Lung (tissue), 12 donors: Measurements from ENCODE around the gene DNAH1. TPM values are rescaled to one million over a fixed set of nuclear protein-coding genes. Genes with fewer than 3 reads are reported as not detected.

Source experiments
- ATAC-seq: fragments of 200-7000 bp; cut with Tn5 transposase; one replicate; pipeline ENCODE4 v1.9.1; 2020; ENCODE audit warnings: moderate number of reproducible peaks; ENCODE audit not compliant: insufficient read depth, low FRiP score
- DNase-seq, 3 donors: peaks; one replicate each; pipeline ENCODE4 v3.0.0-alpha.2; 2013 to 2017
- H3K27ac ChIP-seq, 2 donors: one replicate each; pipeline ENCODE4 v1.5.1; 2013; ENCODE audit warnings: mild to moderate bottlenecking in 2 of 2, moderate library complexity in 2 of 2, control low read depth in 1 of 2, inconsistent platforms in 1 of 2, low read depth in 1 of 2, low read length in 1 of 2
- H3K27me3 ChIP-seq, 3 donors: one replicate each; pipeline ENCODE4 v1.5.1; 2013; ENCODE audit warnings: low read length in 2 of 3; ENCODE audit not compliant: control insufficient read depth in 3 of 3, insufficient read depth in 3 of 3
- H3K36me3 ChIP-seq, 4 donors: one replicate each; pipeline ENCODE4 v1.5.1; 2013; ENCODE audit warnings: low read length in 4 of 4, mild to moderate bottlenecking in 1 of 4, moderate library complexity in 1 of 4; ENCODE audit not compliant: control insufficient read depth in 4 of 4, insufficient read depth in 4 of 4
- H3K4me1 ChIP-seq, 5 donors: one replicate each; pipeline ENCODE4 v1.5.1; 2013; ENCODE audit warnings: low read length in 5 of 5, mild to moderate bottlenecking in 2 of 5, moderate library complexity in 1 of 5; ENCODE audit not compliant: control insufficient read depth in 5 of 5, insufficient read depth in 5 of 5
- H3K4me3 ChIP-seq: one replicate; pipeline ENCODE4 v1.5.1; 2013; ENCODE audit warnings: mild to moderate bottlenecking, control low read depth, moderate library complexity
- H3K9ac ChIP-seq, 2 donors: one replicate each; pipeline ENCODE4 v1.5.1; 2013; ENCODE audit warnings: low read length in 2 of 2, control low read depth in 1 of 2; ENCODE audit not compliant: insufficient read depth in 1 of 2
- H3K9me3 ChIP-seq, 4 donors: one replicate each; pipeline ENCODE4 v1.5.1; 2013; ENCODE audit warnings: low read length in 3 of 4, mild to moderate bottlenecking in 1 of 4, moderate library complexity in 1 of 4; ENCODE audit not compliant: control insufficient read depth in 4 of 4, insufficient read depth in 3 of 4
- WGBS, 2 donors: extraction: QIAGEN DNeasy Blood & Tissue Kit; methylation state at CpG; one replicate each; pipeline ENCODE4 v1.1.7; 2013; 5-methylcytosine and 5-hydroxymethylcytosine counted together
- polyA plus RNA-seq, 2 donors: library from polyadenylated mRNA; stranded (reverse); fragments of 200-250 nt; gene quantifications; one replicate each; pipeline ENCODE4 v1.2.1, GENCODE V29; 2013
- total RNA-seq, 2 donors: library from RNA; depleted of rRNA in 1 of 2; stranded (reverse); fragments of >200 nt in 1 of 2; gene quantifications; one replicate each; pipeline ENCODE4 v1.2.1, GENCODE V29; 2014 to 2021
- TF ChIP-seq, protein P1 (sequence below): IDR thresholded peaks from 2 replicates; pipeline ENCODE4 v1.5.1; 2012; ENCODE audit warnings: mild to moderate bottlenecking; ENCODE audit errors: control extremely low read depth, extremely low read depth
- donor health status: control.
- donor health status: control.
- donor health status: Bipolar disorder and iron deficiency.
- donor health status: healthy.
- donor health status: DM: yes; HTN: yes; CAD: no.

The DNAH1 gene
- total and polyA plus RNA-seq, 4 donors = 6.1 to 21.5 (median 11.4) TPM

DNA sequence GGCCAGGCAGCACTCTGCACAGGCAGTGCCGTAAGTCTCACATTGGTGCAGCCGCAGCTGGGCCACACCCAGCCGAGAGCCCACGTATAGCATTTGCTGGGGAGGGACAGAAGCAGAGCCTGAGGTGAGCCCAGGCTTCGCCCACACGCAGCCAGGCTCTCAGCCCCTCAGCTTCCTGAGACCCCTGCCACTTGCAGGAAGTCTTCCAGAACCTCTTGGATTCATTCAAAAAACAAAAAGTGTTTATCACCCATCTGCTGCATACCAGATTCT lies 121.9 kb downstream of the DNAH1 start:
- TF ChIP-seq, protein P1, sequence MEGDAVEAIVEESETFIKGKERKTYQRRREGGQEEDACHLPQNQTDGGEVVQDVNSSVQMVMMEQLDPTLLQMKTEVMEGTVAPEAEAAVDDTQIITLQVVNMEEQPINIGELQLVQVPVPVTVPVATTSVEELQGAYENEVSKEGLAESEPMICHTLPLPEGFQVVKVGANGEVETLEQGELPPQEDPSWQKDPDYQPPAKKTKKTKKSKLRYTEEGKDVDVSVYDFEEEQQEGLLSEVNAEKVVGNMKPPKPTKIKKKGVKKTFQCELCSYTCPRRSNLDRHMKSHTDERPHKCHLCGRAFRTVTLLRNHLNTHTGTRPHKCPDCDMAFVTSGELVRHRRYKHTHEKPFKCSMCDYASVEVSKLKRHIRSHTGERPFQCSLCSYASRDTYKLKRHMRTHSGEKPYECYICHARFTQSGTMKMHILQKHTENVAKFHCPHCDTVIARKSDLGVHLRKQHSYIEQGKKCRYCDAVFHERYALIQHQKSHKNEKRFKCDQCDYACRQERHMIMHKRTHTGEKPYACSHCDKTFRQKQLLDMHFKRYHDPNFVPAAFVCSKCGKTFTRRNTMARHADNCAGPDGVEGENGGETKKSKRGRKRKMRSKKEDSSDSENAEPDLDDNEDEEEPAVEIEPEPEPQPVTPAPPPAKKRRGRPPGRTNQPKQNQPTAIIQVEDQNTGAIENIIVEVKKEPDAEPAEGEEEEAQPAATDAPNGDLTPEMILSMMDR = no peak
- Histone ChIP-seq H3K9me3 (no peaks in the 10 kb centered on the region), H3K4me1 (peaks cover 0 to 24% (median 12%) of the 10 kb centered on the region in 5 donors), H3K36me3 (peaks cover 0 to 4% (median 0%) of the 10 kb centered on the region in 4 donors), H3K27me3 (no peaks in the 10 kb centered on the region), H3K4me3 (no peak overlapping the region), H3K27ac (no peak overlapping the region), H3K9ac (no peak overlapping the region)
- no peak for ATAC-seq
- WGBS, 2 donors = 75 to 81% methylated on average over 6 of the region's 6 CpGs
- no peak for DNase-seq

DNA sequence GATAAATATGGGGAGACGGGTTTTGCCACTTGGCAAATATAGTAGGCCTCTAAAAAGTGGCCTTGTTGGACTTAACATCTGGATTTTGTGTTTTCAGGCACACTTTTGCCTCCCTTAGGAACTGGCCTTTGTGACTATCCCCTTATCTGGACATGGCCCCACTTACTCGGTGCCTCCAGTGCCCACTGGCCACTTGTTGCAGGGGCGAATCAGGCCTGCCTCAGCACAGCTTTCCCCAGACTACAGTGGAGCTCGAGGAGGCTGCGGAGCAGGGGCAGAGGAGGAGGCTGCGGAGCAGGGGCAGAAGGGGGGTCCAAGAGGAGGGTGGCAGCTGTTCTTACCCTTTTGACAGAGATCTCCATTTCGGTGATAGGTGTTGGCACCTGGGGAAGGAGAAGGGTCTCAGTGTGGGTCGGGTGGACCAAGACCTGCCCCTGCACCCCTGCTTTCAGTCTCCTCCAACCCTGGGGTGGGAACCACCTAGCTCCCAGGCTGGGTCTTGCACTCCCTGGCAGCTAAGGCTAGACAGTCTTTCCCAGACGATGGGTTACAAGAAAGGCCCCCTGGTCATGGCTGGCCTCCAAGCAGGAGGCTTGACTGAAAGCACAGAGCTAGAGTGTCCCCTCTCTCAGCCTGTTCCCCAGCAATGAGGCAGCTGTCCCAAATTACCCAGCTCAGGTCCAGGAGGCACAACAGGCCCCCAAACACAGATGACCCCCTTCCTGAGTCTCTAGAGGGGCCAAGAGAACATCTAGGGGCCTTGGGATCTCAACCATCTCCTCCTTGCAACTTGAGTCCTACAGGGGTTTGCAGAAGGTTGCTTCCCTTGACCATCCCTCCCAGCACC lies 122.7 kb downstream of the DNAH1 start:
- peaks cover 0 to 22% (median 12%) of the 10 kb centered on the region in 5 donors for H3K4me1 ChIP-seq
- no peak overlapping the region for H3K27ac ChIP-seq

DNA sequence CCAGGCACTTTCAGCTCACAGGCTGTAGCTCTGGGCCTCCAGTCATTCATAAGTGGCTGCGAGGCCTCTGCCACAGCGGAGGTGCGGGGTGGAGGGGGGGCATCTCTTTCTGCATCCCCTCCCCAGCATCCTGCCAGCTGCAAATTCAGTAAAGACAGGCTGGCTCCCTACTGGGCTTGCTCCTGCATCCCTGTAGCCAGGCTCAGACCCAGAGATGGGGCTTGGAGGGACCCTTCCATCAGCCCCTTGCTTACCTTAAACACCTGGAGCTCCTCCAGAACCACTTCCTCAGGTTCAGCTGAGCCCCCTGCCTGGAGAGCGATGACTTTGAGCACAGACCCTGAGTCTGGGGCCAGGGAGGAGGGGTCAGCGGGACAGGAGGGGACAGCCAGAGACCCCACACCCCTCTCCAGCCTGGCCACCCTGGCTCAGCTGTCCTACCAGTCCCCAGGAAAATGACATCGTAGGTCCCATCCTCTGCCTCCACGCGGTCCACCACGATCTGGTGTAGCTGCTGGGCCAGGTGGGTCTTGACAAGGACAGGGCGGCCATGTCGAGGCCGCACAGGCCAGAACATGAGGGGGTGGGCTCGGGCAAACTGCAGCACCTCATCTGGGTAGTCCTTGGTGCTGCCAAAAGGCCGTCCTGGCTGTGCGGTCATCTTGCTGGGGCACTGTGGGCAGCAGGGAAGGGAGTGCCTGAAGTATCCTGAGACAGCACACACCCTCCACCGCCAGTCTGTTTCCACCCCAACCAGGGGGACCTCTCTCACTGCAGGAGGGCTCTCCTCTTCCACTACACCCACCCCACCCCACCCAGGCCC lies 123.5 kb downstream of the DNAH1 start:
- TF ChIP-seq, protein P1 = no peak
- Histone ChIP-seq H3K9ac (no peak overlapping the region), H3K4me1 (peaks cover 0 to 23% (median 14%) of the 10 kb centered on the region in 5 donors), H3K36me3 (peaks cover 0 to 4% (median 0%) of the 10 kb centered on the region in 4 donors), H3K27me3 (no peaks in the 10 kb centered on the region), H3K4me3 (no peak overlapping the region), H3K27ac (peak overlapping the region in 1 of 2 donors; percentile 19), H3K9me3 (no peaks in the 10 kb centered on the region)
- ATAC-seq = no peak
- no peak for DNase-seq
- 92 to 93% methylated on average over 16 of the region's 16 CpGs for WGBS, 2 donors

More for the DNA sequence above, 122.7 kb downstream of the DNAH1 start:
- ATAC-seq (no peak), DNase-seq (no peak)
- no peak overlapping the region for H3K9ac ChIP-seq
- H3K9me3 ChIP-seq = no peaks in the 10 kb centered on the region
- WGBS, 2 donors = 88 to 92% methylated on average over 9 of the region's 9 CpGs
- no peak overlapping the region for H3K4me3 ChIP-seq
- TF ChIP-seq, protein P1 = no peak
- peaks cover 0 to 4% (median 0%) of the 10 kb centered on the region in 4 donors for H3K36me3 ChIP-seq
- no peaks in the 10 kb centered on the region for H3K27me3 ChIP-seq
